HG03460 (cell line): ENCODE data around the gene RNF182.
"Not testable (repeated sequence)": the region's sequence is repeated elsewhere in the genome, so short reads cannot be mapped to it uniquely, and the experiment has no call there.

ENCODE experiments used
- ATAC-seq: cut with Tn5 transposase; IDR thresholded peaks from one replicate; pipeline ENCODE4 v1.9.1; 2021; ENCODE audit not compliant: unreplicated experiment

Gene RNF182

DNA sequence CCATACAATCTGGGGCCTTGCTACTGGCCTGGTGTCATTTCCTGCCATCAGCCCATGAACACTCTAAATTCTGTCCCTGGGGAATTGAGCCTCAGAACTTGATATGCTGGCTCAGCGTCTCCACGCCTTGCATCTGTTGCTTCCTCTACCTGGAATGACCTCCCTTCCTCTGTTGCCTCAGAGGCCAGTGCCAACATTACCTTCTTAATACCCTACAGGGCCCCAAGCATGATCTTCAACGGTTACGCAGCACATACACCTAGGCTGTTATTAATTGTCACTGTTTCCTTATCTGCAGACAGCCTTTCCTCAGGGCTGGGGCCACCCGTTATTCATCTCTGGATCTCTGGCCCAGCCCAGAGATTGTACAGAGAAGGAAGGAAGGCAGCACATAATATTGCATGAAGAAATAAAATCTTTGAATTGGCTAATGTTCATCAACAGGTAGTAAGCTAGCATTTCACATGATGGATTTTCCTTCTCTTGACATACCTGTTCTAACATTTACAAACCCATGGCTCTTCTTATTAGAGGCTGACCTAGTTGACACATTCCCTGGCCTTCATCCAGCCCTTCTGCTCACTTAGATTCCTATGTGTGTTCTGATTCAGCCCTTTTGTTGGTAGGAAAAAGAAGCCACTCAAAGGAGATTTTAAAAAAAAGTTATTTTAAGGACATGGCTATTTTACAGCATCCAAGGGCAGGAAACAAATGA lies 8.4 kb upstream of the RNF182 start:
- ATAC-seq = no peak

DNA sequence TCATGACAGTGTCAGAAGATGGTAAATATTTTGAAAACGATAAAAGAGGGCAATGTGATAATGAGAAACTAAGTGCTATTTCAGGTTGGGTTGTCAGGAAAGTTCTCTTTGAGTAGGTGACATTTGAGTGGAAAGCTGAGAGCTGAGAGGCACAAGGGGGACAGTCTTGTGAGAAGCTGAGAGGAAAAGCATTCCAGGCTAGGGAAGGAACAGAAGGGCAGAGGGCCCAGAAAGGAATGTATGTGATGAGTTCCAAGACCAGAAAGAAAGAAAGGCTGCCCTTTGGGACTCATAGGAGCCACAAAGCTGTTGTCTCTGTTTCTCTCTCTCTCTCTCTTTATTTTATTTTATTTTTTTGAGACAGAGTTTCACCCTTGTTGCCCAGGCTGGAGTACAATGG lies 7.6 kb upstream of the RNF182 start:
- ATAC-seq = no peak

- no peak for ATAC-seq
Measured at GRCh38 chr6:13918686-13919250, 6.0 kb upstream of the RNF182 start.

DNA sequence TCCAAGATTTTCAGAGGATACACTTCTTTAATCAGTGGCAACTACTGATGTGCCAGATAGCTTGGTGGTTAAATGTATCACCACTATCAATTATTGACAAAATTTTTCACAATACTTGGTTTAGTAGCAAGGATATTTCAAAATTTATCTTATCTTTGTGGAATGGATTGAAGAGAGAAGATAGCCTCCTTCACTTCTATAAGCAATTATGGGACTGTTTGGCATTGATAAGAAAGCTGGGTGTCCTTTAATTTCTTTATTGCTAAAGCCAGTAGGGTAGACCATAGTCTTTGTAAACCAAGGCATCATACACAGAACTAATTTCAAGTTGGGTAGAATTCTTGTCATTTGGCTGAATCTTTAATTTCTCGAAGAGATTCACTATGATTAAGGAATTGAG lies 4.9 kb upstream of the RNF182 start:
- no peak for ATAC-seq

DNA sequence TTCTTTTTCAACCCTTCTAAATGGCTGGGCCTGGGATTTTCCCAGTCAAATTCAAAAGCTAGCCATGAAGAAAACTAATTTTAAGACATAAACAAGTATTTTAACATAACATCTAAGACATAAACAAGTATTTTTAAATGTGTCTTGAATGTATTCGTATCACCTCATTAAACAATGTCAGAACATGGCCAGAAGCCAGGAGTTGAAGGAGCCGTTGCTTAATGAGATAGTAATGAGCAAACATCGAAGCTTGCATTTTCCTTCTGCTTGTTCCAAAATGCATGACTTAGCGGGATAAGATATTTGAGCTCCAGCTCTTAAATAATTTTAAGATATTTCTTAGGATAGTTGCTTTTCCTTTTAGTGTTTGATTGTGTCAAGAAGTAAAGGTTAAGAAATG lies 4.2 kb upstream of the RNF182 start:
- no peak for ATAC-seq

DNA sequence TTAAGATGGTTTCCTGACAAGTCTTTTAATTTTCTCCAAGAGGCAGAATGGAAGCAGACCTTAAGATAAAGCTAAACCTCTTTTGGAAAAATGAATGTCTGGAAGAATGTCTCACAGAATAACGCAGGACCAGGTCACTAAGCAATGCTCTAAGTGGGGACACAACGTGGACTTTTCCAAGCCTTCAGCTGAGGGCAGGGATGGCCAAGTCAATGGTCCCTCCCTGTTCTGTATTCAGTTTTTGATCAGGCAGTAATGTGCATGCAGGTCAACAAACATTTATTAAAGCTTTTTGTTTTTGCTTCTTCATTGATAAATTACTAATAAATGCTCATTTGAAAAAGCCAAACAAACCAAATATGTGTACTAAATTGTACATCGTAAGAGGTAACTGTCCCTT lies 2.0 kb upstream of the RNF182 start:
- no peak for ATAC-seq

GRCh38 chr6:13923527-13924145 lies 1.1 kb upstream of the RNF182 start:
- ATAC-seq = no peak

DNA sequence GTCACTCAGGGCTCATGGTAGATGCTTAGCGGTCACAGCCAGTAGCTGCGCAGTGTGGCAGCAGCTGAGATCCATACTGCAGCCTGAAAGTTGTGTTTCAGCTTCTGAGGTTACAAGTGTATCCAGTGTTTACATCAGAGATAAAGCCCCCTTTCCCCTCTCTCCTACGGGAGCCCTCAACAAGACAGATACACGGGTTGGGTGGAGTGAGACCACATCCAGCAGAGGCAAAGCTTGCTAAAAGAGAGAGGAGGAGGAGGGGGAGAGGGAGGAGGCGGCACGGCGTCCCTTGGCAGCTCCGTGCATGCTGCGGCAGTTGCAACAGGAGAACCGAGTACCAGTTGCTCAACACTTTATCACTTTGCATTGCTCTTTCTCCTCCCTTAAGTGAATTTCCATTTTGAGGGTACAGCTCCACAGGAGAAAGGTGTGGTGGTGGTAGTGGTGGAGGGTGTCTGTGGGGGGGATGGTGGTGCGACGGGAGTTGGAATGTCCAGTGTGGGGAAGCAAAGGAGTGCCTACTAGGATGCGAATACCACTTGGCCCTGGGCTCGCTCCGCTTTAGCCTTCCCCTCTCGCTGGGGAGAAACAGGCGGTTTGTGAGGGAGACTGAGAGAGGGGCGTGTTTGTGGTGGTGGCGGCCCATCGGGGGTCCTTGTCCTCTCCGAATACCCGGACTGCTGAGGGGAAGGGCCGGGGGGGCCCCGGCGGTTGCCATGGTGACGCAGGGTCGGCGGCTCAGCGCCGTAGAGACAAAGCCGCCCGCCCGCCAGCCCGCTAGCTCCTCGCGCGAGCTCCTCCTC lies 405 bp upstream of the RNF182 start:
- ATAC-seq = no peak

DNA sequence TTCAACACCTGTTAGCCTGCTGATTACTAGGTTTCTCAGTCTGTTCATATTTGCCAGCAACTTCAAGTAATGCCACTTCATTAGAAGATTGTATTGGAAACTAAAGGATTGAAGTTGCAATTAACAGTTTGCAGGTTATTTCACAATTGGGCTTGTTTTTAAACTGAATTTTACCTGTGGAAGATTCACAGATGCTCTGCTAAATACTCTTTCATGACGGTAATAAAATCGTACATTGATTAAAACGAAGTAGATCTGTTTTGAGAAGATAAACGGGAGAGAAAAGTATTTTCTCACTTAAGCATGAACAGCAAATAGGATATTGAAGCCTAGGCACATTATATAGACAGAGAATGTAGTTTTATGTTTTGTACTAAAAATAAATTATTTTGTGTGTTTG lies 1.6 kb downstream of the RNF182 start:
- no peak for ATAC-seq

DNA sequence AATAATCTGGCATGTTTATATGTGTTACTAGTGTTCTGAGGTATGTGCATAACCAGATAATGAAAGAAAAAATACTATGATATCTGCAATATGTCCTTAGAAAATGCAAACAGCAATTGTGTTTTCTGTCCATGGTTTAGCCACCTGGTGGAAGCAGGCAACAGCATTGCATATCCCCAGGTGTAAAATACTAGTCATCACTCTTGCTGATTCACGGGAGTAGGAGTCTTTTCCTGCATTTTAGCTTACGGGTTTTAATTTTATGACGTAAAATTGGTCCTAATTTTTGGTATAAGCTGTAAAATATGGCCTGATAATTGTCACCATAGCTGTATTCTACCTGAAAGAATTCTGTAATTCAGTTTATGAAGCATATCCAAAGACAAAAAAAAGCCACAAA lies 2.5 kb downstream of the RNF182 start:
- ATAC-seq = no peak

DNA sequence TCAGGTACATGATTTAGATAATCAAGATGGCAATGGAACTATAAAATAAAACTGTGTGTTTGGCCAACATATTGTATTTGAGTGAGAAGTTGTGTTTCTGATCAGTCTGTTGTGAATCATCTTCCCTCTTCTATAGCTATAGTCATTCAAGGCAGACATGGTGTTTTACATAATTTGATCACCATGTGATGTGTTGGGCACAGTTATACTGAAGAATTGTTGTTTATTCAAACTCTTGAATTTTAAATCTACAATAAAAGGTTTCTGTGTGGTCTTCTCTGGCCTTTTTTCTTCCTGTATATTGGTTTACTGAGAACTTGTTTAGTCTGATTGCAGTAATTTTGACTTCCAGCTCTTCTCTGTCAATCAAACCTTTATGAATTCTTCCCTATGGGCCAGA lies 4.4 kb downstream of the RNF182 start:
- no peak for ATAC-seq

GRCh38 chr6:13931797-13932402 lies 7.1 kb downstream of the RNF182 start:
- ATAC-seq = no peak

- ATAC-seq = no peak
Measured at GRCh38 chr6:13932785-13933184, 8.0 kb downstream of the RNF182 start.

DNA sequence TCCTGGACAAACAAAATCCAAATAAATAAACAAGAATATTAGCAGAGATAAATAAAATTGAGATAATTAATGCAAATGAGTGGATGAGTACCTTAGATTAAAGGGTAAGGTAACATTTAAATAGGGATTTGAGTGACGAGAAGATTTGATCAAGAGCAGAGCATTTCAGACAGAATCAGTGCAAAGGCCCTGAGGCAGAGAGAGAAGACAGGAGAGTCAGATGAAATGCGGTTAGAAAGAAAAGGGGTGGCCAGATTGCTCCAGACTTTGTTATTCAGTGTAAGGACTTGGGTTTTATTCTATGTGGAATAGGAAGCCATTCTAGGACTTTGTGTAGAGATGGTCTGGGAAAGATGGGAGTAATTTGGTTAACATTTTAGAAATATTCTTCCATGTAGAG lies 10.0 kb downstream of the RNF182 start:
- ATAC-seq = no peak

DNA sequence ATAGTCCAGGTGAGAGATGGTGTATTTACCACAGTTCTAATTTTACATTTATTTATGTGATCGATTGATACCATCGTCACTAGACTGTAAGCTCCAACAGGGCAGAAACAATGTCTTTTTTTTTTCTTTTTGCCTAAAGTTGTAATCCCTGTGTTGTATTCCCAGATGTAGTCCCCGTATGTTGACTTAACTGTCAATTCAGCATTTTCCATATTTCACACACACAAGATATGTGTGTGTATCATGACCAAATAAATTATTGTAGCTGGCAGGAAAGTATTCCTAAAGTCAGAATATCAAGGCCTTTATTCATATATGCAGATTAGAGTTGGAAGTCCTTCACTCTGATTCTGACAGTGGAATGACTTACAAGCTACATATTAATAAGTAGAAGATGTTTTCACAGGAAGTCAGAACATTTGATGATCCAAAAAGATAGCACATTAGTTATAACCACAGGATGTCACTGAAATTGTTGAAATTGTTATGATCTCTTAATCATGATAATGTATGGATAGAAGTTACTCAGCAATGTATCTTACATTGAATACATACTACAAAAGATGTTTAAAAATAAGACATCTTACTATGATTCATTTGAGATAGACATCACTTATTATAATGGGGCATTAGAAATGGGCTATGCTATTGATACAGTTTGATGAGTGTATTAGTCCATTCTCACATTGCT lies 10.6 kb downstream of the RNF182 start:
- no peak for ATAC-seq

GRCh38 chr6:13935881-13936261 lies 11.1 kb downstream of the RNF182 start:
- not testable (repeated sequence) for ATAC-seq

DNA sequence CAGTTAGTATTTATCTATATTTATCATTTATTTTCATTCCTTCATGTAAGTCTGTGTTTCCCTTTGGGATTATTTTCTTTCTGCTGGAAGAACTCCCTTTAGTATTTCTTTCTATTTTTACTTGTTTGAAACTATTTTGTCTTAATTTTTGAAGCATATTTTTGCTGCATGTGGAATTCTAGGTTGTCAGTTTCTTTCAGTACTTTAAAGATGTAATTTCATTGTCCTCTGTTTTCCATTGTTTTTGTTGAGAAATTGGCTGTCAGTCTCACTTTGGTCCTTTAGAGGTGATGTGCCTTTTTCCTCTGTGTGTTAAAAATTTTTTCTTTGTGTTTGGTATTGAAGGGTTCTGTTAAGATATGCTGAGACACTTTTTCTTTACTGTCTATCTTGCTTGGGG lies 17.1 kb downstream of the RNF182 start:
- no peak for ATAC-seq

- ATAC-seq = no peak
Measured at GRCh38 chr6:13943943-13944342, 19.2 kb downstream of the RNF182 start.

DNA sequence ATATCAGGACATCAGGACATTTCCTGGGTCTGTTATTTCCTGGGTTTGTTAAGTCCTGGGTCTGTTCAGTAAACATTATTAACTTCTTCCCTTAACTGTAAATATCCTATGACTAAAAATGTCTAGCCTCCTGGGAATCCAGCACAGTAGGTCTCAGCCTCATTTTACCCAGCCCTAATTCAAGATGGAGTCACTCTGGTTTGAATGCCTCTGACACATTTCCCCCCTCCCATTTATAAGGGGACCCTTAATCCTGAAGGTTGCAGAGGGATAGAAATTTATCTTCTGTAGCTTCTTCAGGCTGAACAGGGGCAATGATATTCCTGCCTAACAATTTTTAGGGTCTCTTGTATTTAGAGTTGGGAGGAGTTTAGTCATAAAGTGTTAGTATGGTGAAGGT lies 21.8 kb downstream of the RNF182 start:
- ATAC-seq = no peak

DNA sequence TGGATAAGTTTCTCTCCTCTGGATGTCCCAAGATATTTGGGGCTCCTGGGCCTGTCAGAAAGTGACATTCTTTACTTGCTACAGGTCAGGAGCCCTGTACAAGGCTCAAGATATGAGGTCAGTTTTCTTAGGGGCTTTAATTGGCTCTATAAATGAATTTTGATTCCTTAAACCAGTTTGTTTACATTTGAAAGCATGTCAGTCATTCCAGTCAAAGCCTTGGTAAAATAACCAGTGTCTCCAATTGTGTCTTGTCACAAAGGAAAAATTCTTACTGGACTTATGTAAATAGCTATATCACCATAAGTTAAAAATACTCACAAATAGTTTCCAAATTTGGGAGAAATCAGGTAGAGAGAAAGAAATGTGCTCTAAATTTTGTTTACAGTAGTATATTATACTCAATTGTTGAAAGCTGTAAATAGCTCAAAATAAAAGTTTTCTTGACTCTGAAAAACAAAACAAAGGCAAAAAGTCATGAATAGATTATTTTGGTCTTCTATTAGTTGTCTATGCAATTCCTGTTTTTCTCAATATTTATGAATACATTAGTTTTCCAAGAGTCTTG lies 22.9 kb downstream of the RNF182 start:
- ATAC-seq = no peak

GRCh38 chr6:13952101-13952500 lies 27.3 kb downstream of the RNF182 start:
- no peak for ATAC-seq
